Esophagus muscularis mucosa (tissue), 4 donors: ENCODE data around the gene ZAP70.

Experiments
- CTCF ChIP-seq, 3 experiments: fragments of 200-600 bp in 2 of 3; fragments of 450-650 bp in 1 of 3; sonication (generic) in 2 of 3; IDR thresholded peaks; one replicate each; pipeline ENCODE4 v1.5.1; 2017 to 2019; ENCODE audit warnings: antibody characterized with exemption in 3 of 3, mild to moderate bottlenecking in 2 of 3, moderate library complexity in 1 of 3
- EP300 ChIP-seq: sonication (generic); formaldehyde crosslinking; IDR thresholded peaks from one replicate; pipeline ENCODE4 v1.6.1; 2017; ENCODE audit warnings: antibody characterized with exemption
- POLR2A ChIP-seq: fragments of 450-650 bp; IDR thresholded peaks from one replicate; pipeline ENCODE4 v1.6.1; 2017; ENCODE audit warnings: antibody characterized with exemption, moderate library complexity, mild to moderate bottlenecking, low read depth
- POLR2AphosphoS5 ChIP-seq, 2 donors: sonication (generic); formaldehyde crosslinking; IDR thresholded peaks; one replicate each; pipeline ENCODE4 v1.6.1; 2017; ENCODE audit warnings: antibody characterized with exemption in 2 of 2

GRCh38 chr2:97788986-97789644 is 75.7 kb downstream of the ZAP70 start:
- TF ChIP-seq POLR2AphosphoS5 (IDR thresholded peaks at IDR 0.05) (no peak), CTCF (IDR thresholded peaks at IDR 0.05) (no peak), POLR2A (no peak), EP300 (no peak)
